ENCODE measurements around the gene IRGC. TPM values are rescaled to one million over a fixed set of nuclear protein-coding genes. Genes with fewer than 3 reads are reported as not detected.
"Not testable (repeated sequence)": the region's sequence is repeated elsewhere in the genome, so short reads cannot be mapped to it uniquely, and the experiment has no call there.

Gene IRGC
- total and polyA plus RNA-seq, 8 donors = not detected

DNA sequence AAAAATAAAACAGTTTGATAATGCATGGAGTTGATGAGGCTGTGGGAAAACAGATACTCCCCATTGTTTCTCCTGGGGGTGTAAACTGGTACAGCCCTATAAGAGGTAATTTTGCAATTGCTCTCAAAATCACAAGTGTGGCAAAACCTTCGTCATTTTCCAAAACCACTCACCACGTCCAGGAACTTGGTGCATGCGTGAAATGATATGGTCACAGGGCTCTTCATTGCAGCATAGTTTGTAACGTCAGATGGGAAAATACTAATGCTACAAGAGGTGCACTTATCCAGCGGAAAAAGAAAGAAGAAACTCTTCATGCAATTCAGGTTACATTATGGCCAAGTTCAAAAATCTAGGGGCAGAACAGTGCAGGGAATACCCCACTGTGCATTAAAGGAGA lies 34.1 kb upstream of the IRGC start:
- Histone ChIP-seq H3K4me1 (peaks cover 0 to 13% (median 0%) of the 10 kb centered on the region in 4 donors), H3K36me3 (no peaks in the 10 kb centered on the region), H3K9me3 (no peaks in the 10 kb centered on the region), H3K27me3 (no peaks in the 10 kb centered on the region), H3K4me3 (no peak overlapping the region), H3K27ac (no peak overlapping the region)
- DNase-seq = no peak
- 68 to 85% (median 80%) methylated on average over 5 of the region's 5 CpGs for WGBS, 5 donors
- TF ChIP-seq, protein P1, sequence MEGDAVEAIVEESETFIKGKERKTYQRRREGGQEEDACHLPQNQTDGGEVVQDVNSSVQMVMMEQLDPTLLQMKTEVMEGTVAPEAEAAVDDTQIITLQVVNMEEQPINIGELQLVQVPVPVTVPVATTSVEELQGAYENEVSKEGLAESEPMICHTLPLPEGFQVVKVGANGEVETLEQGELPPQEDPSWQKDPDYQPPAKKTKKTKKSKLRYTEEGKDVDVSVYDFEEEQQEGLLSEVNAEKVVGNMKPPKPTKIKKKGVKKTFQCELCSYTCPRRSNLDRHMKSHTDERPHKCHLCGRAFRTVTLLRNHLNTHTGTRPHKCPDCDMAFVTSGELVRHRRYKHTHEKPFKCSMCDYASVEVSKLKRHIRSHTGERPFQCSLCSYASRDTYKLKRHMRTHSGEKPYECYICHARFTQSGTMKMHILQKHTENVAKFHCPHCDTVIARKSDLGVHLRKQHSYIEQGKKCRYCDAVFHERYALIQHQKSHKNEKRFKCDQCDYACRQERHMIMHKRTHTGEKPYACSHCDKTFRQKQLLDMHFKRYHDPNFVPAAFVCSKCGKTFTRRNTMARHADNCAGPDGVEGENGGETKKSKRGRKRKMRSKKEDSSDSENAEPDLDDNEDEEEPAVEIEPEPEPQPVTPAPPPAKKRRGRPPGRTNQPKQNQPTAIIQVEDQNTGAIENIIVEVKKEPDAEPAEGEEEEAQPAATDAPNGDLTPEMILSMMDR (IDR thresholded peaks at IDR 0.05) = no peak
- no peak for TF ChIP-seq POLR2A (IDR thresholded peaks at IDR 0.05)
- TF ChIP-seq POLR2AphosphoS5 (IDR thresholded peaks at IDR 0.05) = no peak
- TF ChIP-seq EP300 (IDR thresholded peaks at IDR 0.05) = no peak
- intact Hi-C loops (cut with DNase I; ENCODE audit: low total_unique reads) = no loop called here

DNA sequence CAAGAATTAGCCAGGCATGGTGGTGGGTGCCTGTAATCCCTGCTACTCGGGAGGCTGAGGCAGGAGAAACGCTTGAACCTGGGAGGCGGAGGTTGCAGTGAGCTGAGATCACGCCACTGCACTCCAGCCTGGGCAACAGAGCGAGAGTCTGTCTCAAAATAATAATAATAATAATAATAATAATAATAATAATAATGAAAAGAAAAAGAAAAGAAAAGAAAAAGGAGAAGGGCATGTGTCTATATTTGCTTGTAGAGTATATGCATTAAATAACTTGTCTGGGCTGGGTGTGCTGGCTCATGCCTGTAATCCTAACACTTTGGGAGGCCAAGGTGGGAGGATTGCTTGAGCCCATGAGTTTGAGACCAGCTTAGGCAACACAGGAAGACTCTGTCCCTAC lies 33.6 kb upstream of the IRGC start:
- not testable (repeated sequence) for DNase-seq

DNA sequence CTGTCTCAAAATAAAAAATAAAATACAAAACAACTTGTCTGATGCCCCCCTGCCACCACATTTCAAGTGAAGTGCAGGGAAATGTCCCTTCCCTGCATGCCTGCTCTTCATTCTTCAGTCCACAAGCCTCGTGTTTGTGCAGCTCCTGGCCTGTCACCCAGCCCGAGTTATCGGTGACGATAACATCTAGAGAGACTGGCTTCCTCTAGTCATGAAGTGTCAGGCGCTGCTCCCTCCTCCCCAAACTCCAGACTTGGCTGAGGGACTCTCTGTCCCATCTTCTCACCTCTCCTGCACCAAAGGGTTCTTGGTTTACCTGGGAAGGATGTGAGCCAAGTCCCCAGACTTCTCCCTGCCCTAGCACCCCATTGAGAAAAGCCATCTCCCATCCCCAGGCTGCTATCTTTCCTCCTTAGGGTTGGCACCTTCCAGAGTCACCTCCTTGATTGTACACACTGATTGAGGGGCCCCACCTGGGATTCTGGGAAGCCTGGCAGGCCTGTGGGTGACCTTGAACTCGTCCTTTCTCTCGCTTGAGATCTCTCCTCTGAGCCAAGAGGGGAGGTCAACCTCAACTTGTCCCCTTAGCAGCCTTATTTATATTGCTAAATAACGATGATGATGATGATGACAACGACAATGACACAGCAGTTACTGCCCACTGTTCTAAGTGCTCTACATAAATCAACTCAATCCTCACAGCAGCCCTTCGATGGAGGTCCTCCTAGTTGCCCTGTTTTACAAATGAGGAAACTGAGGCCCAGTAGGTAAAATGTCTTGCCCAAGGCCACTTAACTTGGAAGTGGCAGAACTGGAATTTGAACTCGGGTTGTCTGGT lies 32.8 kb upstream of the IRGC start:
- H3K4me3 ChIP-seq = no peak overlapping the region
- peaks cover 0 to 13% (median 0%) of the 10 kb centered on the region in 4 donors for H3K4me1 ChIP-seq
- WGBS, 5 donors = 52 to 55% (median 55%) methylated on average over 11 of the region's 11 CpGs
- no peaks in the 10 kb centered on the region for H3K9me3 ChIP-seq
- no peak for DNase-seq
- no peaks in the 10 kb centered on the region for H3K36me3 ChIP-seq
- H3K27ac ChIP-seq = no peak overlapping the region
- TF ChIP-seq POLR2AphosphoS5 (IDR thresholded peaks at IDR 0.05) (no peak), POLR2A (IDR thresholded peaks at IDR 0.05) (no peak), EP300 (IDR thresholded peaks at IDR 0.05) (no peak)
- TF ChIP-seq, protein P1 (IDR thresholded peaks at IDR 0.05) = no peak
- H3K27me3 ChIP-seq = no peaks in the 10 kb centered on the region
- intact Hi-C loops (cut with DNase I; ENCODE audit: low total_unique reads) = no loop called here

More for the DNA sequence above, 33.6 kb upstream of the IRGC start:
- H3K27me3 ChIP-seq; H3K36me3 ChIP-seq; H3K4me3 ChIP-seq; intact Hi-C loops (cut with DNase I; ENCODE audit: low total_unique reads); H3K27ac ChIP-seq; H3K9me3 ChIP-seq: not testable (repeated sequence)
- H3K4me1 ChIP-seq = peaks cover 0 to 13% (median 0%) of the 10 kb centered on the region in 4 donors
- WGBS, 5 donors = 90 to 96% (median 92%) methylated on average over 5 of the region's 5 CpGs

DNA sequence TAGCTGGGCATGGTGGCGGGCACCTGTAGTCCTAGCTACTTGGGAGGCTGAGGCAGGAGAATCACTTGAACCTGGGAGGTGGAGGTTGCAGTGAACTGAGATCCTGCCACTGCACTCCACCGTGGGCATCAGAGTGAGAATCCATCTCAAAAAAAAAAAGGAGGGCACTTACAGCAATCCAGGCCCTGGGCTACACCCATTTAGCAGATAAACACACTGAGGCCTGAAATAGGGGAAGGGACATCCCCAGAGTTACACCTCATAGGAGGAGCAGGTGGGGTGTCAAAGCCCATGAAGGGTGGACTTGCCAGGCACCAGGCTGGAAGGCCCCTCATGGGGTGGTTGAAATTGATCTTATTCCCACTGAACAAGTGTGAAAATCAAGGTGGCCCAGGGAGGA lies 32.0 kb upstream of the IRGC start:
- WGBS, 5 donors = 55 to 97% (median 70%) methylated on average over 2 of the region's 2 CpGs
- Histone ChIP-seq H3K27ac (no peak overlapping the region), H3K9me3 (no peaks in the 10 kb centered on the region)

More for the DNA sequence above, 32.0 kb upstream of the IRGC start:
- H3K4me1 ChIP-seq = peaks cover 0 to 13% (median 0%) of the 10 kb centered on the region in 4 donors
- intact Hi-C loops (cut with DNase I; ENCODE audit: low total_unique reads) = no loop called here
- DNase-seq = no peak
- no peaks in the 10 kb centered on the region for H3K27me3 ChIP-seq
- H3K4me3 ChIP-seq = no peak overlapping the region
- TF ChIP-seq POLR2A (IDR thresholded peaks at IDR 0.05) (no peak), POLR2AphosphoS5 (IDR thresholded peaks at IDR 0.05) (no peak), EP300 (IDR thresholded peaks at IDR 0.05) (no peak)
- TF ChIP-seq, protein P1 (IDR thresholded peaks at IDR 0.05) = no peak
- no peaks in the 10 kb centered on the region for H3K36me3 ChIP-seq

All from stomach (tissue), 9 donors.